Urothelium cell line (cell line): Measurements from ENCODE around the gene ZBTB37.
"Not testable (repeated sequence)": the region's sequence is repeated elsewhere in the genome, so short reads cannot be mapped to it uniquely, and the experiment has no call there.

ENCODE experiments used
- DNase-seq: peaks from one replicate; pipeline ENCODE4 v3.0.0; 2011; ENCODE audit warnings: low spot score, mixed read lengths
- FAIRE-seq: peaks from 2 replicates; lab custom pipeline; 2011; peaks lifted over from hg19 to GRCh38; lab: Jason Lieb, UNC

The ZBTB37 gene

GRCh38 chr1:173868266-173869020 lies at the start of gene ZBTB37:
ZBTB37 (plus strand) TSS chr1:173868380; CDS start chr1:173870226, 1,846 bp downstream.
- DNase-seq, result peak; percentile 92
- FAIRE-seq, result no peak

- DNase-seq (no peak), FAIRE-seq (no peak)
Measured at GRCh38 chr1:173818459-173818858, 49.7 kb upstream of the ZBTB37 start.

GRCh38 chr1:173821680-173822079 lies 46.5 kb upstream of the ZBTB37 start:
- DNase-seq, result no peak
- no peak for FAIRE-seq

GRCh38 chr1:173823781-173824314 lies 44.3 kb upstream of the ZBTB37 start:
- FAIRE-seq, result no peak
- no peak for DNase-seq

GRCh38 chr1:173824315-173825081 lies 43.7 kb upstream of the ZBTB37 start, which contains the start of the genes CENPL and DARS2:
CENPL (minus strand) TSS chr1:173824883; CDS start chr1:173811299, 13,584 bp downstream.
DARS2 (plus strand) TSS chr1:173824673; CDS start chr1:173825230, 557 bp downstream.
- peak; percentile 88 for DNase-seq
- FAIRE-seq, result peak; percentile 20

- no peak for FAIRE-seq
Measured at GRCh38 chr1:173827611-173828010, 40.6 kb upstream of the ZBTB37 start.

GRCh38 chr1:173832748-173833147 lies 35.4 kb upstream of the ZBTB37 start:
- no peak for DNase-seq
- no peak for FAIRE-seq

More at GRCh38 chr1:173827611-173828010, 40.6 kb upstream of the ZBTB37 start:
- DNase-seq, result no peak

- FAIRE-seq, result no peak
- DNase-seq, result no peak
Measured at GRCh38 chr1:173852105-173852504, 16.1 kb upstream of the ZBTB37 start.

GRCh38 chr1:173853074-173853473 lies 15.1 kb upstream of the ZBTB37 start:
- no peak for FAIRE-seq
- no peak for DNase-seq

GRCh38 chr1:173856014-173856413 lies 12.2 kb upstream of the ZBTB37 start:
- FAIRE-seq (no peak), DNase-seq (no peak)

- FAIRE-seq, result no peak
Measured at GRCh38 chr1:173856903-173857302, 11.3 kb upstream of the ZBTB37 start.

GRCh38 chr1:173857363-173857917 lies 10.7 kb upstream of the ZBTB37 start:
- no peak for FAIRE-seq
- DNase-seq, result no peak

More at GRCh38 chr1:173856903-173857302, 11.3 kb upstream of the ZBTB37 start:
- no peak for DNase-seq

- FAIRE-seq, DNase-seq: not testable (repeated sequence)
Measured at GRCh38 chr1:173859547-173859946, 8.6 kb upstream of the ZBTB37 start.

GRCh38 chr1:173860065-173860464 lies 8.1 kb upstream of the ZBTB37 start:
- FAIRE-seq (no peak), DNase-seq (no peak)

GRCh38 chr1:173861731-173862145 lies 6.4 kb upstream of the ZBTB37 start:
- no peak for DNase-seq

GRCh38 chr1:173862146-173862768 lies 5.9 kb upstream of the ZBTB37 start:
- not testable (repeated sequence) for DNase-seq, FAIRE-seq

More at GRCh38 chr1:173861731-173862145, 6.4 kb upstream of the ZBTB37 start:
- no peak for FAIRE-seq

- no peak for DNase-seq
- no peak for FAIRE-seq
Measured at GRCh38 chr1:173862769-173863223, 5.4 kb upstream of the ZBTB37 start.

GRCh38 chr1:173863224-173864161 lies 4.7 kb upstream of the ZBTB37 start:
- FAIRE-seq (no peak), DNase-seq (no peak)

- no peak for DNase-seq
Measured at GRCh38 chr1:173864179-173864867, 3.9 kb upstream of the ZBTB37 start.

More at GRCh38 chr1:173864179-173864867, 3.9 kb upstream of the ZBTB37 start:
- no peak for FAIRE-seq
